ENCODE data around the gene IFNLR1. TPM values are rescaled to one million over a fixed set of nuclear protein-coding genes. Genes with fewer than 3 reads are reported as not detected.

Gene IFNLR1
- total RNA-seq, 1 donor from 2014 or later: not detected

- peak; percentile 32 for DNase-seq (ENCODE audit: low read depth, low spot score)
Observed at GRCh38 chr1:24150234-24151174, 36.6 kb downstream of the IFNLR1 start.

GRCh38 chr1:24149866-24150233, 37.2 kb downstream of the IFNLR1 start:
- no peak for DNase-seq (ENCODE audit: low read depth, low spot score)

- no peak for DNase-seq (ENCODE audit: low read depth, low spot score)
Observed at GRCh38 chr1:24147816-24148215, 39.3 kb downstream of the IFNLR1 start.

GRCh38 chr1:24147194-24147593, 39.9 kb downstream of the IFNLR1 start:
- DNase-seq (ENCODE audit: low read depth, low spot score): no peak

DNA sequence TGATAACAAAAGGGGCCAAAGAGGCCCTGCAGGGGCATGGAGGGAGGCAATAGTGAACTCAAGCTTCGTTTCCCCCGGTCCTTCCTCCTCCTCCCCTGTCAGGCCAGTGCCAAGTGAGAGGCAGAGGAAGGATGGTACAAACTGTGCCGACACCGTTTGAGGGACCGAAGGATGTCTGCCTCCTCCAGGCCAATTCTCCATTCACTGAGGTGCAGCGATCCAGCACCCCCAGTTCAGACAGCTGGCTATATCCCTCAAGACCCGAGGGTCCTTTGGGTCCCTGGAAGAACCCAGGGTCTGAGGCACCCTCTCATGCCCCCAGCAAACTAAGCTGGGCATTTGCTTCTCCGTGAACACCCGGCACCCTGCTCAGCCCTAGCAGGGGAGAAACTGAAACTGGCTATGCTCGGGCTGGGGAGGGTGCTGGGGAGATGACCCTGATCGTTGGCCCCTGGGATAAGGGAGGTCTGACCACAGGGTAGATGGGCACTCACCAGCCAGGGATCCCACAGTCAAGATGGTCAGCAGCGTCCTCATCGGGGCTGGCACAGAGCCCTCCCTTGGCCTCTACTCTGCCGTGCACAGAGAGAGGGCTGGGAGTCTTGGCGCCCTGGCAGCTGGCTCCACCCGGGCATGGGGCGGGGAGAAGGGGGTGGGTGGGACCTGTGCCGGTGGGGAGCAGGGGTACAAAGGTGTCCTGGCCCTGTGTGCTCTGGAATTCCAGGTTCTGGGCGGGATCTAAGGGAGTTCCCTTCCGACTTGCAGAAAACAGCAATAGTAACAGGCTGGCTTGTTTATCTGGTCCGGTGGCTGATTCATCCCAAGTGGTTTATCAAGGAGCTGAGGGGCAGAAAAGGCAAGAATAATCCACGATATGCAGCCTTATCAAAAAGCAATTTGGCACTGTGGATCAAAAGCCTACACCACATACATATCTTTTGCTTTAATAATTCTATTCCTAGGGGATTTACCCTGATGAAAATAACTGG, 44.2 kb downstream of the IFNLR1 start, which contains the start of gene IL22RA1:
Gene IL22RA1 (minus strand): TSS at position 595 of the 989 bp plus-strand sequence. CDS start 58 bp downstream, at position 537.
- DNase-seq (ENCODE audit: low read depth, low spot score): no peak

GRCh38 chr1:24141311-24141997, 45.6 kb downstream of the IFNLR1 start:
- no peak for DNase-seq (ENCODE audit: low read depth, low spot score)

GRCh38 chr1:24140741-24141181, 46.3 kb downstream of the IFNLR1 start:
- no peak for DNase-seq (ENCODE audit: low read depth, low spot score)

DNA sequence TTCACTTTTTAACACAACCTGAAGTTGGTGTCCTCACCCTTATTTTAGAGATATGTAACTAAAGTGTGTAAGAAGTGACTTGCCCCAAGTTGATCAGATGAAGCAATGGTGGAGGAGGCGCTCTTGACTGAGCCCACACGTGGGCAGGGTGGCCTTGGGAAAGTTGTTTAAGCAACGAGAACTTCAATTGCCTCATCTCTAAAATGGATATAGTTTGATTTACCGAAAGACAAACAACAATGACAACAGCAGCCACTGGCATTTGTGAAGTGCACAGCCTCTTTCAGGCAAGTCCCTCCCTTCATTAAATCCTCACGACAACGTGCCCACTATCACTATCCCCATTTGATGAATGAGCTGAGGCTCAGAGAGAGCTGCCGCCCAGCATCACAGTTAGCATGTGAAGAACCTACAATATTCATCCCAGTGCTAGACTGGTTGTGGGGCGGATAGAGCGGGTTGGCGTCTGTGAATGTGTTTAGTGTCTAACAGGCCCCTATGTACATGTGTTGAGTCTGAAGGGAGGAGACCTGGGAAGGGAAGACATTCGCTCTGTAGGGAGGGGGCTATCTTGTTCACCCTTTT, 47.2 kb downstream of the IFNLR1 start:
- no peak for DNase-seq (ENCODE audit: low read depth, low spot score)

DNA sequence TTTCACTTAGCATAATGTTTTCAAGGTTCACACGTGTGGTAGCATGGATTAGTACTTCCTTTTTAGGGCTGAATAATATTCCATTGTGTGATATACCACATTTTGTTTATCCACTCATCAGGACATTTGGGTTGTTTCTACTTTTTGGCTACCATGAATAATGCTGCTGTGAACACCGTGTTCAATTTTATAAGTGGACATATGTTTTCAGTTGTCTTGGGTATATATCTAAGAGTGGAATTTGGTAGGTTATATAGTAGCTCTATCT, 47.9 kb downstream of the IFNLR1 start:
- DNase-seq (ENCODE audit: low read depth, low spot score): no peak

GRCh38 chr1:24138476-24139221, 48.4 kb downstream of the IFNLR1 start:
- DNase-seq (ENCODE audit: low read depth, low spot score): no peak

GRCh38 chr1:24136956-24137539, 50.0 kb downstream of the IFNLR1 start:
- DNase-seq (ENCODE audit: low read depth, low spot score): no peak

DNA sequence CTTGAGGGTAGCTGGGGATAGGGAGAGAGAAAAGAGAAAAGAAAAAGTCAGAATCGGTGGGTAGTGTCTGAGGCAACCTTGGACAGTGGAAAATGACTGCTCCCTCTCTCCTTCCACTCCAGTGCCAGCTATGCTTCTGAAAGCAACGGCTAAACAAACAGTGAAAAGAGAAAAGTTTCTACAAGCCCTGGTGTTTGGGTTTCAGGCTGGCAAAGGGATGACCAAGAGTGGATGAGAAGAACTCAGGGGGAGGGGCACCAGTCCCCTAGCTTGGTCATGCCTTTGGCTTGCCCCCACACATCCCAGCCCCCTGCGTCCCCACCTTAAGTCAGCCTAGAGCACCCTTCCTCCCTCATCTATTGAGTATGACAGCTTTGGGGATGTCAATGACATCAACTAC, 52.7 kb downstream of the IFNLR1 start:
- DNase-seq (ENCODE audit: low read depth, low spot score): no peak

DNA sequence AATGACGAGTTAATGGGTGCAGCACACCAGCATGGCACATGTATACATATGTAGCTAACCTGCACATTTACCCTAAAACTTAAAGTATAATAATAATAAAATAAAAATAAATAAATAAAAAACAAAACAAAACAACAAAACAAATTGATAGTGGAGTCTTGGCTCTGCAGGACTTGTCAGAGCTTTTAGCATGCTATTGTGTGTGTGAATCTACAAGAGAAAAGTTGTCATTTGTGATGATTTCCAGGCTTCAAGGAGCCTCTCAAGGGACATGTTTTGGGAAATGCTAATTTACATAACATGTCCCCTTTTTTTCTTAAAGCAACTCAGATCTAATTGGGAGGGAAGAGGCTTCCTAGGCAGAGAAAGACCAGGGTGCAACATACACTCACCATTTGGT, 53.3 kb downstream of the IFNLR1 start:
- no peak for DNase-seq (ENCODE audit: low read depth, low spot score)

DNA sequence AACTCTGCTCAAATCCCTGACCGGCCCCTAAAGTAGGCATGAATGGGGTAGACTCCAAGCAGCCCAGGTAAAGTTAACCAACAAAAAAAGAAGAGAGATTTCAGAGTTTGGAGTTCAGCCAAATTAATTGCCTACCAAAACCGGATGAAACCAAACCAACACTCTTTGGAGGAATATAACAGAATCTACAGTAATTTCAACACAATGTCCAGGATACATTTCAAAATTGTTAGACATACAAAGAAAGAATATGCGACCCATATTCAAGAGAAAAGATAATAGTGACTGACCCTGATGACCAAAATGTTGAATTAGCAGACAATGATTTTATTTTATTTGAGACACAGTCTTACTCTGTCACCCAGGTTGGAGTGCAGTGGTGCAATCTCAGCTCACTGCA, 56.7 kb downstream of the IFNLR1 start:
- no peak for DNase-seq (ENCODE audit: low read depth, low spot score)

DNA sequence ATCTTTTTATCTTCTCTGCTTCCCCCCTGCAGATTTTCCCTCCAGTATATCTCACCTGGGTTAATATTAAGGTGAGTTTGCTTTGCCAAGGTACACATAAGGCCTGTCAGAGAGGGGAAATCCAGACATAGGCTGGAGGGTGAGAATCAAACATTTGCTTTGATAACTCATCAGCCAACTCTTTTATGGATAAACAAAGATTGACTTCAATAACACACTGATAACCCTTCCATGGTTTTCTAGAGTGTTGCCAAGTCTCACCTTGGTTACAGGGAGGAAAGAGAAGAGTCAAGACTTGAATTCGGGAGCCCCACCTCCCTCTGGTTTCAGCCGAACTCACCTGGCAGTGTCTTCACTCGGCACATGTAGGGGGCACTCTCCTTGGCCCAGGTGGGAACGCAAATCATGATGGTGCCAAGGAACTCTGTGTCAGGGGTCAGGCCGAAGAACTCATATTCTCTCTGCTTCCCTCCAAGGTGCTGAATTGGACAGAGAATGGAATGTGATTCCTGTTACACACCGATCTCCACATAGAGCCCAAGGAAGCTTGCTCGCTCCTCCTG, 59.2 kb downstream of the IFNLR1 start:
- DNase-seq (ENCODE audit: low read depth, low spot score): no peak

DNA sequence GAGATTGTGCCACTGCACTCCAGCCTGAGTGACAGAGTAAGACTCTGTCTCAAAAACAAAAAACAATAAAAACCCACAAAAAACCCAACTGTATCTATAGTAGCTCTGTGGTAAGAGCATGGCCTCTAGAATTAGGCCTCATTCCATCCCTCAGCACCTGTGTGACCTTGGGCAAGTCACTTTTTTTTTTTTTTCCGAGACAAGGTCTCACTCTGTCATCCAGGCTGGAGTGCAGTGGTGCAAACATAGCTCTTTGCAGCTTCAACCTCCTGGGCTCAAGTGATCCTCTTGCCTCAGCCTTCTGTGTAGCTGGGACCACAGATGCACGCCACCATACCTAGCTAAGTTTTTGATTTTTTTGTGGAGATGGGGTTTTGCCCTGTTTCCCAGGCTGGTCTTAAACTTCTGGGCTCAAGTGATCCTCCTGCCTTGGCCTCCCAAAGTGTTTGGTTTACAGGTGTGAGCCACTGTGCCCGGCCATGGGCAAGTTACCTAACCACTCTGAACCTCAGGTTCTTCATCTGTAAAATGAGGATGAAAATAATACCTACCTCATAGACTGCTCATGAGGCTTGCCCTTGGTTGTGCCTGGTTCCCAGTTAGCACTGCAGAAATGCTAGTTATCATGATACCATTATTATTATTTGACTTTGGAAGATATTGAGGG, 59.8 kb downstream of the IFNLR1 start:
- no peak for DNase-seq (ENCODE audit: low read depth, low spot score)

DNA sequence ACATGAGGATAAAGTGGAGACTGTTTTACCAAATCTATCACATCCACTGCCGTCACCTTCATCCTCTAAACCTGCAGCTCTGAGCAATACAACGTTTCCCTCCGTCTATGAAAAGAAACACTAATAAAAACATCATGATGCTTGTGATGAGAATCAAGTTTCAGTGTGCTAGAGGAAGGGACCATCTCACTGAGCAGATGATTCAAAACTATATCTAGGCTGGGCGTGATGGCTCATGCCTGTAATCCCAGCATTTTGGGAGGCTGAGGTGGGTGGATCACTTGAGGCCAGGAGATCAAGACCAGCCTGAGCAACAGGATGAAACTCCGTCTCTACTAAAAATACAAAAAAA, 60.4 kb downstream of the IFNLR1 start:
- no peak for DNase-seq (ENCODE audit: low read depth, low spot score)

DNA sequence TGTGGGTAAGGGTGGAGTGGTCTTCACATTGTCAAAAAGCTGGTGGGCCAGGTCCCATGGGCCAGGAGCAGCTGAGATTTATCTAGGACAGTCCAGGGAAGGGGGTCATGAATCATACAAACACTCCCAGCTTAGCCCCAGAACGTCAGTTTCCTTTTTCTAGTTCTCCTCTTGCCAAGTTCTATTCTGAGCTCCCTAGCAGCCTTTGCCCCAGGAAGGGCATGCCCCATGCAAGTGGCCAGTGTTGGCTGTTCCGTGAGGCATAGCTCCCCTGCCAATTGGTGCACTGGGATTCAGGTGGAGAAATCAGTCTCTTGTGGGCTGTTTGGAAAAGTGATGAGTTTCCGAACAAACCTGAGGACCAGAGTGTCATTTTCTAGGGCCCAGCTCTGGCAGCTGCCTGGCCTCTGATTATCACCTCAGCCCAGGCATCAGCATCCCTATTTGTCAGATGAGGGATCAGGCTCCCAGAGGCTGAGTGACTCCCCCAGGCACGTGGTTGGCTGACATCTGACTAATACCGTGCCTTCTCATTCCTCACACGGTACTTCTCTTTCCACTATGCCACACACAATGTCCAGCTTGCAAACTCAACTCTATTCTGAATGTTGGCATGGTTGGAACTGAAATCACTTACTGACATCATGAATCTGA, 60.9 kb downstream of the IFNLR1 start:
- DNase-seq (ENCODE audit: low read depth, low spot score): no peak

GRCh38 chr1:24125456-24125855, 61.6 kb downstream of the IFNLR1 start:
- no peak for DNase-seq (ENCODE audit: low read depth, low spot score)
